Psoas muscle (tissue), 8 donors: ENCODE data around the gene YPEL3. TPM values are rescaled to one million over a fixed set of nuclear protein-coding genes. Genes with fewer than 3 reads are reported as not detected.

ENCODE experiments used
- ATAC-seq, 4 donors: fragments of 200-7000 bp; cut with Tn5 transposase; one replicate each; pipeline ENCODE4 v1.9.1; 2020; ENCODE audit warnings: moderate library complexity in 3 of 4, mild to moderate bottlenecking in 2 of 4
- DNase-seq, 2 donors: peaks; one replicate each; pipeline ENCODE4 v3.0.0-alpha.2; 2020
- H3K27ac ChIP-seq: fragments of 200-600 bp; one replicate; pipeline ENCODE4 v1.8.0; 2022
- H3K27me3 ChIP-seq, 3 donors: fragments of 200-600 bp in 1 of 3; one replicate each; pipeline versions ENCODE4 v1.6.1 to v1.8.0; 2013 to 2022; ENCODE audit warnings: low read length in 2 of 3, mild to moderate bottlenecking in 2 of 3, moderate library complexity in 1 of 3; ENCODE audit not compliant: insufficient read depth in 3 of 3
- H3K36me3 ChIP-seq, 2 donors: fragments of 200-600 bp in 1 of 2; one replicate each; pipeline versions ENCODE4 v1.6.1 to v1.8.0; 2013 to 2022; ENCODE audit warnings: low read depth in 1 of 2, mild to moderate bottlenecking in 1 of 2, moderate library complexity in 1 of 2; ENCODE audit not compliant: insufficient read depth in 1 of 2
- H3K4me1 ChIP-seq: fragments of 200-600 bp; one replicate; pipeline ENCODE4 v1.8.0; 2022
- H3K4me3 ChIP-seq: fragments of 200-600 bp; one replicate; pipeline ENCODE4 v1.8.0; 2022; ENCODE audit warnings: mild to moderate bottlenecking
- H3K9me3 ChIP-seq: fragments of 200-600 bp; one replicate; pipeline ENCODE4 v1.8.0; 2022
- WGBS, 3 donors: extraction: QIAGEN DNeasy Blood & Tissue Kit; methylation state at CpG; one replicate each; pipeline versions ENCODE4 v1.1.6 to v1.1.7; 2013; 5-methylcytosine and 5-hydroxymethylcytosine counted together
- intact Hi-C, 2 donors: fragments of 100-400 bp; cut with DNase I; formaldehyde crosslinking; loops; one replicate each; pipeline versions ENCODE4 v1.11.0 to v1.14.2; 2022
- polyA plus RNA-seq, 3 donors: library from polyadenylated mRNA; stranded (reverse); fragments of 200-250 nt; gene quantifications; one replicate each; pipeline ENCODE4 v1.2.3, GENCODE V29; 2013
- total RNA-seq, 4 donors: library from RNA; stranded (reverse); fragmentation: NEBNext Ultra II Directional in 2 of 4; extraction: Animal tissue kit (Norgen Biotek cat#: 25700) in 2 of 4; gene quantifications; one replicate each; pipeline versions ENCODE4 v1.2.1 to v1.2.4, GENCODE V29; 2021 to 2023
- TF ChIP-seq, protein P1 (sequence below): fragments of 200-600 bp; IDR thresholded peaks from one replicate; pipeline ENCODE4 v1.8.0; 2022; ENCODE audit warnings: antibody characterized with exemption
- donor health status: healthy with polysubstance abuse.
- donor health status: DM: no; HTN: no; CAD: no; lungs with moderate emphysema.
- donor health status: Bipolar disorder and iron deficiency.
- donor health status: healthy.
- donor health status: DM: yes; HTN: yes; CAD: no.
- donor health status: DM: no; HTN: no; CAD: no.
- donor health status: DM: no; HTN: no; CAD: no.
- donor health status: DM: yes; HTN: yes; CAD: no.

YPEL3 gene
- total and polyA plus RNA-seq, 7 donors, result 24.8 to 156 (median 72.8) TPM

DNA sequence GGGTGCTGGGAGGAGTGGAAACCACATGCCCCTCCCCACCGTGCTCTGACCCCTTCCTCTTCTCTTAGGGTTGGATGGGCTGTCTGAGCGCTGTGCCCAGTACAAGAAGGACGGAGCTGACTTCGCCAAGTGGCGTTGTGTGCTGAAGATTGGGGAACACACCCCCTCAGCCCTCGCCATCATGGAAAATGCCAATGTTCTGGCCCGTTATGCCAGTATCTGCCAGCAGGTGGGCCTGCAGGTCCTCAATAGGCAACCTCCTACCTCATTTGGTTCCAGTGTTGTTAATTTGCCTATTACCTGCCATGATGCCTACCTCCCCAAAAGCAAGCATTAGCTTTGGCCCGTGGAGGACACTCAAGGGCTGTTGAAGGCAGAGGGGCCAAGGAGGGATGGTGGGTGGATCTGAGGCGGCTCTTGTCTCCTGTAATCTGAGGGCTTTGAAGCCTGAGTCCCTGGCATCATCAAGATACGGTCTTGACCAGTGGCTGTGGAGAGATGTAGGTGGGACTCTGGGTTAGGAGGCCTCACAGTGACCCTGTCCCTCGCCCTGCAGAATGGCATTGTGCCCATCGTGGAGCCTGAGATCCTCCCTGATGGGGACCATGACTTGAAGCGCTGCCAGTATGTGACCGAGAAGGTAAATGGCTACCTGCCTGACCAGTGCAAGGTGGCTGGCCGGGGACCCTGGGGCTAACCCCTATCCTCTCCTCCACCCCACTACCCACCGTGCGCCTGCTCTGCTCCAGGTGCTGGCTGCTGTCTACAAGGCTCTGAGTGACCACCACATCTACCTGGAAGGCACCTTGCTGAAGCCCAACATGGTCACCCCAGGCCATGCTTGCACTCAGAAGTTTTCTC lies 27.0 kb downstream of the YPEL3 start:
- Histone ChIP-seq H3K36me3 (peaks cover 13 to 70% of the 10 kb centered on the region in 2 donors), H3K4me1 (peaks cover 35% of the 10 kb centered on the region), H3K27me3 (no peaks in the 10 kb centered on the region), H3K27ac (peak overlapping the region; percentile 99), H3K4me3 (peak overlapping the region; percentile 91), H3K9me3 (no peaks in the 10 kb centered on the region)
- ATAC-seq (no peak), DNase-seq (peak in 1 of 2 donors; percentile 59)
- 50 to 77% (median 53%) methylated on average over 16 to 17 of the region's 17 CpGs for WGBS, 3 donors
- TF ChIP-seq, protein P1, sequence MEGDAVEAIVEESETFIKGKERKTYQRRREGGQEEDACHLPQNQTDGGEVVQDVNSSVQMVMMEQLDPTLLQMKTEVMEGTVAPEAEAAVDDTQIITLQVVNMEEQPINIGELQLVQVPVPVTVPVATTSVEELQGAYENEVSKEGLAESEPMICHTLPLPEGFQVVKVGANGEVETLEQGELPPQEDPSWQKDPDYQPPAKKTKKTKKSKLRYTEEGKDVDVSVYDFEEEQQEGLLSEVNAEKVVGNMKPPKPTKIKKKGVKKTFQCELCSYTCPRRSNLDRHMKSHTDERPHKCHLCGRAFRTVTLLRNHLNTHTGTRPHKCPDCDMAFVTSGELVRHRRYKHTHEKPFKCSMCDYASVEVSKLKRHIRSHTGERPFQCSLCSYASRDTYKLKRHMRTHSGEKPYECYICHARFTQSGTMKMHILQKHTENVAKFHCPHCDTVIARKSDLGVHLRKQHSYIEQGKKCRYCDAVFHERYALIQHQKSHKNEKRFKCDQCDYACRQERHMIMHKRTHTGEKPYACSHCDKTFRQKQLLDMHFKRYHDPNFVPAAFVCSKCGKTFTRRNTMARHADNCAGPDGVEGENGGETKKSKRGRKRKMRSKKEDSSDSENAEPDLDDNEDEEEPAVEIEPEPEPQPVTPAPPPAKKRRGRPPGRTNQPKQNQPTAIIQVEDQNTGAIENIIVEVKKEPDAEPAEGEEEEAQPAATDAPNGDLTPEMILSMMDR, result peak; percentile 29
- intact Hi-C loops, result loop anchor here in 1 of 2 donors (10.0 kb wide), 1 partner anchor 56 kb away; the partner anchor contains the start of gene MAPK3

DNA sequence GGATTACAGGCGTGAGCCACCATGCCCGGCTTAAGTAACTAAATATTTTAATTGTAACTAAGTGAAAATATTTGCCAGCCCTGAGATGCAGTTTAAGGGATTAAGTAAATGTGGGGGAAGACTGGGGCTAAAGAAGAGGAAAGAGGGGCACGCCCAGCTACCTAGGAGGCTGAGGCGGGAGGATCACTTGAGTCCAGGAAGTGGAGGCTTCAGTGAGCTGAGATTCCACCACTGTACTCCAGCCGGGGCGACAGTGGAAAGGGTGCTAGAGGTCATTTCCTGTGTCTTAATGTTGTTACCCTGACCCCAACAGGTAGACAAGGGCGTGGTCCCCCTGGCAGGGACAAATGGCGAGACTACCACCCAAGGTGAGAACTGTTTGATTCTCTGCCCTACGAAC lies 27.7 kb downstream of the YPEL3 start:
- Histone ChIP-seq H3K4me3 (peak overlapping the region; percentile 91), H3K27me3 (no peaks in the 10 kb centered on the region), H3K36me3 (peaks cover 13 to 70% of the 10 kb centered on the region in 2 donors), H3K4me1 (peaks cover 40% of the 10 kb centered on the region), H3K27ac (peak overlapping the region; percentile 99), H3K9me3 (no peaks in the 10 kb centered on the region)
- DNase-seq, result no peak
- intact Hi-C loops, result loop anchor here in 1 of 2 donors (10.0 kb wide), 1 partner anchor 56 kb away; the partner anchor contains the start of gene MAPK3
- no peak for ATAC-seq
- WGBS, 3 donors, result 62 to 80% (median 69%) methylated on average over 9 of the region's 9 CpGs
- TF ChIP-seq, protein P1, result no peak

DNA sequence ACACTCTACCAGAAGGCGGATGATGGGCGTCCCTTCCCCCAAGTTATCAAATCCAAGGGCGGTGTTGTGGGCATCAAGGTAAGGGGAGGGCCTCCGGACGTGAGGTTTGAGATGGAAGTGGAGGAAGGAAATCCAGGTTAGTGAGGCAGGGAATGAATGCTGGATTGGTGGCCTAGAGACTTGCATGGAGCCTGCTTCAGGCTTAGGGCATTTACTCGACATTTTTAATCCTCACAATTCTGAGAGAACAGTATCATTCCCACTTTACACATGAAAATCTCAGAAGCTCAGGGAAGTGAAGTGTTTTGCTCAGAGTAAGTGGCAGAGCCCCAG lies 28.5 kb downstream of the YPEL3 start:
- intact Hi-C loops, result loop anchor here in 1 of 2 donors (10.0 kb wide), 1 partner anchor 57 kb away; the partner anchor contains the start of gene MAPK3
- Histone ChIP-seq H3K36me3 (peaks cover 10 to 62% of the 10 kb centered on the region in 2 donors), H3K27ac (peak overlapping the region; percentile 99), H3K4me1 (peaks cover 47% of the 10 kb centered on the region), H3K9me3 (no peaks in the 10 kb centered on the region), H3K27me3 (no peaks in the 10 kb centered on the region), H3K4me3 (peak overlapping the region; percentile 91)
- ATAC-seq, result no peak
- no peak for DNase-seq
- TF ChIP-seq, protein P1, result no peak
- 23 to 39% (median 32%) methylated on average over 6 of the region's 6 CpGs for WGBS, 3 donors

DNA sequence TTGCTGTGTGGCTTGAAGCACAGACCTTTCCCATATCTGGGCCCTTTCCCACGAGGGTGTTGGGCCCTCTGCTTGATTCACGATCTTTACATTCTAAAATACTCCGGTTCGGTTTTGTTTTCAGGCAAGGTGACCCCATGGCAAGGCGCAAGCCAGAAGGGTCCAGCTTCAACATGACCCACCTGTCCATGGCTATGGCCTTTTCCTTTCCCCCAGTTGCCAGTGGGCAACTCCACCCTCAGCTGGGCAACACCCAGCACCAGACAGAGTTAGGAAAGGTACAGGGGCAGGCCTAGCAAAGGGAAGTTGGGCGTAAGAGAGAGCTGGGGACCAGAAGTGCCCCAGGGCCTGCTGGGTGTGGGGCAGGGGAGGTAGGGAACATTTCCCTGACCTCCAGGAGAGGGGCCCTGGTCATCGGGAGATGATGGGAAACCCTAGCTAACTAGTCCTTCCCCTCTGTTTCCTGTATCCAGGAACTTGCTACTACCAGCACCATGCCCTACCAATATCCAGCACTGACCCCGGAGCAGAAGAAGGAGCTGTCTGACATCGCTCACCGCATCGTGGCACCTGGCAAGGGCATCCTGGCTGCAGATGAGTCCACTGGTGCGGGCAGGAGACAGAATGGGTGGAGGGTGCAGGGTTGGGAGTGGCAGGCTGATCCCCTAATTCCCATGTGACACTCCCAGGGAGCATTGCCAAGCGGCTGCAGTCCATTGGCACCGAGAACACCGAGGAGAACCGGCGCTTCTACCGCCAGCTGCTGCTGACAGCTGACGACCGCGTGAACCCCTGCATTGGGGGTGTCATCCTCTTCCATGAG lies 29.0 kb downstream of the YPEL3 start:
- intact Hi-C loops, result loop anchor here in 1 of 2 donors (10.0 kb wide), 1 partner anchor 58 kb away; the partner anchor contains the start of gene MAPK3

More for the DNA sequence above, 29.0 kb downstream of the YPEL3 start:
- ATAC-seq, result peak in 3 of 4 donors; percentile 1 to 11 (median 5)
- peak overlapping the region; percentile 99 for H3K27ac ChIP-seq
- WGBS, 3 donors, result 18 to 23% (median 18%) methylated on average over 21 of the region's 21 CpGs
- no peaks in the 10 kb centered on the region for H3K9me3 ChIP-seq
- peak; percentile 64 to 89 for DNase-seq
- TF ChIP-seq, protein P1, result no peak
- H3K36me3 ChIP-seq, result peaks cover 10 to 56% of the 10 kb centered on the region in 2 donors
- peak overlapping the region; percentile 91 for H3K4me3 ChIP-seq
- no peaks in the 10 kb centered on the region for H3K27me3 ChIP-seq
- H3K4me1 ChIP-seq, result peaks cover 52% of the 10 kb centered on the region
